ENCODE measurements around the gene GBF1.
A peak's percentile ranks its signal among the peaks of the same experiment; 100 is the strongest.

GBF1 gene

DNA sequence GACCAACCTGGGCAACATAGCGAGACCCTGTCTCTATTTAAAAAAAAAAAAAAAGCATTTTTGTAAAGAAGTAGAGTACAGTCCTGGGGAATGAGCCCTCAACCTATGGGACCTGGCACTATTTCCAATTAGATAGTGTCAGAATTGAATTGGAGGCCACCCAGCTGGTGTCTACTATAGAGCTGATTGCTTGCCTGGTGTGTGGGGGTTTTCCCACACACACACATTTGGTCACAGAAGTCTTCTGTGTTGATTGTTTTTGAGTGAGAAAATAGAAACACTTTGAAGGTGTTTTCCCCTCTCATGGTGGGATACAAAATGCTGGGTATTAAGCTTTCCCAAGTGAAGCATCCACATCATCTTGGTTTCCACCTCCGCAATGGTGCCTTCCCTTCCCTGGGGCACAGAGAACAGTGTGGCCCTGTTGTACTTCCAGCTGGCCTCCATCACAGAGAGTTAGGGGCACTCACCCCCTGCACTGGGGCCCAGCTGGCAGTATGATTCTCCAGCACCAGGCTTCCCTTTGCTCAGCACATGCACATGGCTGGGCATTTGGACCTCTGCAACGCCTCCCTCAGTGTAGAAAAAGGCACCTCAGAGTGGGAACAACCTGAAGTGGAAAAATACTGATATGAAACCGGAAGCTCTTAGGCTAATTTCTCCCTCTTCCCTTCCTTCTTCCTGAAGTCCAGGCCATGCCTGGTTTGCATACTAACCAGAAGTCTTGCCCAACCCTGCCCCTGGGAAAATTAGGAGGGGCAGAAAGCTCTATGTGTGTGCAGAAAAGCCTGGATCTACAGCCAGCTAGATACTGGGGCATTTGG is 139.5 kb downstream of the GBF1 start:
- DNase-seq (ENCODE audit: low read depth, low spot score), result no peak
- no peak overlapping the region for H3K27ac ChIP-seq

DNA sequence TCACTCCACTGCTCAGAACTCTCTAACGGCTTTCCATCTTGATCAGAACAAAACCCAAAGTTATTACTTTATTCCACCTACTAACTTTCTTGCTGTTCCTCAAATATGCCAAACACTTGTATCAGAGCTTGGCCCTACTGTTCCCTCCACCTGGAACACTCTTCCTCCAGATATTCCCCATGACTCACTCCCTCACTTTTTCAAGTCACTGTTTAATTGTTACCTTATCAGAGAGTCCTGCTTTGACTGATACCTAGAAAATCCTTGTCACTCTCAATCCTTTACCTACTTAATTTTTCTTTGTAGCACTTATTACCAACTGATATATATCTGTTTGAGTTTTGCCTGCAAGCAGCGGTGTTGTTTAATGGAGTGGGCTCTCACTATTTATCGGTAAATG is 144.6 kb downstream of the GBF1 start:
- DNase-seq (ENCODE audit: low read depth, low spot score), result no peak
- H3K27ac ChIP-seq, result no peak overlapping the region

DNA sequence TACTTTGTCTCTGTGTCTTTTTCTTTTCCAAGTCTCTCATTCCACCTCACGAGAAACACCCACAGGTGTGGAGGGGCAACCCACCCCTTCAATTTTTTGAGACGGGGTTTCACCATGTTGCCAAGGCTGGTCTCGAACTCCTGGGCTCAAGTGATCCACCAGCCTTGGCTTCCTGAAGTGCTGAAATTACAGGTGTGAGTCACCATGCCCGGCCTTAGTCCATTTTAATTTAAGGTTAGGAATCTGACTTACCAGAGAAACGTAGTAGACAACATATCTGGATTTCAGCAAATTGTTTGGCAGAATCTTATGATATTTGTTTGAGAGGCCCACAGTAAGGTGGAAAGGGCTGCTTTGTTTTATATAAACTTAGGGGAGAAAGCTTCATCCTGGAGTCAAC is 147.0 kb downstream of the GBF1 start:
- H3K27ac ChIP-seq, result no peak overlapping the region
- no peak for DNase-seq (ENCODE audit: low read depth, low spot score)

DNA sequence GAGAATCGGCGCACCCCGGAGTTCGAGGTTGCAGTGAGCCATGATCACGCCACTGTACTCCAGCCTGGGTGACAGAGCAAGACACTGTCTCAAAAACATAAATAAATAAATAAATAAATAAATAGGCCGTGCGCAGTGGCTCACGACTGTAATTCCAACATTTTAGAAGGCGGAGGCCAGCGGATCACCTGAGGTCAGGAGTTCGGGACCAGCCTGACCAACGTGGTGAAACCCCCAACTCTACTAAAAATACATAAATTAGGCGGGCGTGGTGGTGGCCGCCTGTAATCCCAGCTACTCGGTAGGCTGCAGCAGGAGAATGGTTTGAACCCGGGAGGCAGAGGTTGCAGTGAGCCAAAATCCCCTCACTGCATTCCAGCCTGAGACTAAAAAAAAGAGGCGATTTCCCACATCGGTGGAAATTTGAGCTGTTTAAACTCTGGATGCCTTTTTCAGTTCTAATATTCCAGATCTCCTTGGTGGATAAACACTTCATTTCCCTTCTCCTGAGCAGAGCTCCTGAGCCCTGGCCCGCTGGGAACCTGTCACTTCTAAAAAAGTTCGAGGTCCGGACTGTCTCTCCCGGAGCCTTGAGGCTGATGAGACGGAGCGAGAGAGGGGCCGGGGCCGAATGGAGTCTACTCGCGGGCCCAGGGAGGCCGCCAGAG is 148.2 kb downstream of the GBF1 start:
- DNase-seq (ENCODE audit: low read depth, low spot score), result no peak

DNA sequence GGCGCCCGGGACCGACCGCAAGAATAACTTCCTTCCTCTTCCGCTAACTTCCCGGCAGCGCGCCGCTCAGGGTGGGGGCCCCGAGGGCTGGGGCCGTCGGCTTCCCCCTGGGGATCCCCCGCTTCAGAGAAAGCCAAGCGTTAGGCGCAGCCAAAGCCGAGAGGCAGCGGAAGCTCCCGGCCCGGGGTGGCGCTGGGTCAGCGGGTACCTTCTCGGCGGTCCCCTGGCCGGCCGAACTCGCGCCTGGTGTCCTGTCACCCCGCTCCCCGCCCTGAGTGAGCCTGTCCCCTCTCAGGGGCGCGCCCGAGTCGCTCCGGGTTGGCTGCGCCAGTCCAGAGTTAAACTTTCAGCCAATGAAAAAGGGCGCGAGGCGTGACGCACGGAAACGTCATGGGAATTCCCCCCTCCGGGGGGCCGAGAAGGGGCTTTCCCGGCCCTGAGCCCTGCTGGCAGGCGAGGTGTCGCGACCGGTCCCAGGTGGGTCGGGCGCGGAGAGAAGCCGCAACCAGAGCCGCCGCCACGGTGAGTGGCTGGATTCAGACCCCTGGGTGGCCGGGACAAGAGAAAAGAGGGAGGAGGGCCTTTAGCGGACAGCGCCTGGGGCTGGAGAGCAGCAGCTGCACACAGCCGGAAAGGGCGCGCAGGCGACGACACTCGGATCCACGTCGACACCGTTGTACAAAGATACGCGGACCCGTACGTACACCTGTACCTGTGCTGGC is 148.9 kb downstream of the GBF1 start:
- H3K27ac ChIP-seq, result peak overlapping the region; percentile 79
- peak; percentile 69 for DNase-seq (ENCODE audit: low read depth, low spot score)

More for the DNA sequence above, 148.2 kb downstream of the GBF1 start:
- H3K27ac ChIP-seq, result peak overlapping the region; percentile 79

DNA sequence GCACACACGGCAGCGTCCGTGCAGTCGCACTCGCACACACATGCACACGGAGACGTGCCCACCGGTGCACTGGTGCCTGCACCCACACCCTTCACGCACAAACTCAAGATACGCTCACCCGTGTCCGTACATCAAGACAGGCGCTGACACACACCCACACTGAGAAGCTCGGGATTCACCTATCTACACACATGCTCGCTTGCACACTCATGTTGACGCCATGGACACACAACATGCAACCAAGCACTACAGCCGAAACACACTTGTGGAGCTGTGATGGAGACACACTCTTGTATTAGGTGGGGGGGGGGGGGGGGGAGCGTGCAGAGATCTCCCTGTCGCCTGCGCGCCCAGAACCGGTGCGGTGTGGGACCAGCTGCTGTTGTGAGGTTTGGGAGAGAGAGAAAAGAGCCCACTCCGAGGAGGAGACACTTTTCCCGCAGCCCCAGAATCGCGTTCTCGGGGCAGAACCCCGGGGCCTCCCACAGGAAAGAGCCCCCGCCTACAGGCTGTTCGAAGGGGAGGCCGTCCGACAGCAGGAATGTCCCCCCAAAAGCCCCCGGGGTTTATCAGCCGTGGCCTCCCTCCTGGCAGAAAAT is 149.6 kb downstream of the GBF1 start:
- peak overlapping the region; percentile 79 for H3K27ac ChIP-seq
- peak; percentile 16 for DNase-seq (ENCODE audit: low read depth, low spot score)

DNA sequence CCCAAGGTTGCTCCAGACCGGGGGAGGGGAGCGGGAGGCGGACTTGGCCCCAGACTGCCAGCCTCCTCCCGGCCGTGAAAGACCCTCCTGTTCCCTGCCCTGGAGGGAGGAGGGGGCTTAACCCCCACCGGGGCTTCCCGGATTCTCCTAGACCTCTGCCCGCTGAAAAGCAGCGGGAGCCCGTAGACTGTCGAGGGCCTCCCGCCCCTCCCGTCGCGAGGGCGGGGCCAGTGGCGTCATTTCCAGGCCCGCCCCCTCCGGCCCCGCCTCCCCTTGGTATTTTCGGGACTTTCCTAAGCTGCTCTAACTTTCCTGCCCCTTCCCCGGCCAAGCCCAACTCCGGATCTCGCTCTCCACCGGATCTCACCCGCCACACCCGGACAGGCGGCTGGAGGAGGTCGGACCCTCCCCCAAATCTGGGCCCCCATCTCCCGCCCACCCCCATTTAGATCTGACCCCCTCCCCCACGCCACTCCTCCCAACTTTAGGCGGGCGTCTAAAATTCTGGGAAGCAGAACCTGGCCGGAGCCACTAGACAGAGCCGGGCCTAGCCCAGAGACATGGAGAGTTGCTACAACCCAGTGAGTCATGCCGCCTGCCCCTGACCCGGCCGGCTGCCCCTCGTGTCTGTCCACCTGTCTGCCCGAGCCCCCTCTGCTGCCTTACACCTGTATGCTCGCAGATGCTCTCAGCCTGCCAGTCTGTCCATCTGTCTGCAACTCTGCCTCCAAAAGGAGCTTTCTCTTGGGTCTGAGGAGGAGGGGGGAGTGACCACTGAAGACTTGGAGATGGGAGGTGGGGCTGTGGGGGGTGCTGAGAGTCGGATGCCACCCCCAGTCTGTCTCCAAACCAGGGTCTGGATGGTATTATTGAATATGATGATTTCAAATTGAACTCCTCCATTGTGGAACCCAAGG is 150.3 kb downstream of the GBF1 start, which contains the start of gene NFKB2:
NFKB2 (plus strand) TSS at position 306 of the 917 bp plus-strand sequence; CDS start at position 561, 255 bp downstream.
- H3K27ac ChIP-seq, result peak within 1 kb of the TSS; percentile 79
- DNase-seq (ENCODE audit: low read depth, low spot score), result peak; percentile 26

DNA sequence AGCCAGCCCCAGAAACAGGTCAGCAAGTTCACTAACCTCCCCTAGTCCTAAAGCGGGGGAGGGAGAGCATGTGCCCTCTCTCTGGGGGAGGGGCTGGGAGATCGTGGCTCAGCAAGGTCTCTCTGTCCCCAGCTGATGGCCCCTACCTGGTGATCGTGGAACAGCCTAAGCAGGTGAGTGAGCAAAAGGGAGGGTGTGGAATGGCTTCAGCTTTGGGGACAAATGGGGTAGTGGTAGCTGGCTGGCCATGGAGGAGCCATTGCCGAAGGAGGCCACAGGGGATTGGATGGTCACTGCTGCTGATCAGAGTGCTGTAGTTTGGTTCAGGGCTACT is 151.0 kb downstream of the GBF1 start:
- DNase-seq (ENCODE audit: low read depth, low spot score), result no peak
- H3K27ac ChIP-seq, result peak overlapping the region; percentile 79

DNA sequence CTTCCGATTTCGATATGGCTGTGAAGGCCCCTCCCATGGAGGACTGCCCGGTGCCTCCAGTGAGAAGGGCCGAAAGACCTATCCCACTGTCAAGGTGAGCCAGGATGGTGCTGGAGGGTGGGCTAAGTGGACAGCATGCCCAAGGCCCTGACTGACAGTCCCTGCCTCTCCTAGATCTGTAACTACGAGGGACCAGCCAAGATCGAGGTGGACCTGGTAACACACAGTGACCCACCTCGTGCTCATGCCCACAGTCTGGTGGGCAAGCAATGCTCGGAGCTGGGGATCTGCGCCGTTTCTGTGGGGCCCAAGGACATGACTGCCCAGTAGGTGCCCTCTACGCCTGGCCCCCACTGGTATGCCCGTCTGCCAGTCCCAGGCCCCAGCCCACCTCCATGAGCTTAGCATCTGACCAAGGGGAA is 151.4 kb downstream of the GBF1 start:
- H3K27ac ChIP-seq, result no peak overlapping the region
- no peak for DNase-seq (ENCODE audit: low read depth, low spot score)

DNA sequence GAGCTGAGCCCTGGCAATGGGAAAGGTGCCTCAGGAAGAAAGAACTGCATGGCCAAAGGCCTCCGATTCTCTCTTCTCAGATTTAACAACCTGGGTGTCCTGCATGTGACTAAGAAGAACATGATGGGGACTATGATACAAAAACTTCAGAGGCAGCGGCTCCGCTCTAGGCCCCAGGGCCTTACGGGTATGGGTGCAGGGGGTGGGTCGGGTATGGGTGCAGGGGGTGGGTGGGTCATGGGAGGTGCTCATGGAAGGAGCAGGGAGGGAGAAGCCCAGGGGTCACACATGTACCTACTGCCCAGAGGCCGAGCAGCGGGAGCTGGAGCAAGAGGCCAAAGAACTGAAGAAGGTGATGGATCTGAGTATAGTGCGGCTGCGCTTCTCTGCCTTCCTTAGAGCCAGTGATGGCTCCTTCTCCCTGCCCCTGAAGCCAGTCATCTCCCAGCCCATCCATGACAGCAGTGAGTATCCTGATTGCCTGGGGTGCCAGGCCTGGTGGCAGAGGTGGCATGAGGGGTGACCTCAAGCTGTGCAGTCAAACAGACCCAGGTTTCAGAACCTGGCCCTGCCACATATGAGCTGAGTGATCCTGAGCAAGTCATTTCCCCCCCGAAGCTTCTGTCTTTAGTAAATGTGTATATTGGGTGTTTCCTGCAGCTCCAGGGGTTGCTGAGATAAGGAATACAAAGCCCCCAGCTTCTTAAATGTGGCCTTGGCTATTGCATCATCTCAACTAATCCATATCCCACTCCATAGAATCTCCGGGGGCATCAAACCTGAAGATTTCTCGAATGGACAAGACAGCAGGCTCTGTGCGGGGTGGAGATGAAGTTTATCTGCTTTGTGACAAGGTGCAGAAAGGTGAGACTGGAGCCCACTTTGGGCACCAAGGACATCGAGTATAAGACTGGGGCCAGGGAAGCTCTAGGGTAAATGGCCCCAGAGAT is 152.2 kb downstream of the GBF1 start:
- no peak for DNase-seq (ENCODE audit: low read depth, low spot score)
- H3K27ac ChIP-seq, result no peak overlapping the region

DNA sequence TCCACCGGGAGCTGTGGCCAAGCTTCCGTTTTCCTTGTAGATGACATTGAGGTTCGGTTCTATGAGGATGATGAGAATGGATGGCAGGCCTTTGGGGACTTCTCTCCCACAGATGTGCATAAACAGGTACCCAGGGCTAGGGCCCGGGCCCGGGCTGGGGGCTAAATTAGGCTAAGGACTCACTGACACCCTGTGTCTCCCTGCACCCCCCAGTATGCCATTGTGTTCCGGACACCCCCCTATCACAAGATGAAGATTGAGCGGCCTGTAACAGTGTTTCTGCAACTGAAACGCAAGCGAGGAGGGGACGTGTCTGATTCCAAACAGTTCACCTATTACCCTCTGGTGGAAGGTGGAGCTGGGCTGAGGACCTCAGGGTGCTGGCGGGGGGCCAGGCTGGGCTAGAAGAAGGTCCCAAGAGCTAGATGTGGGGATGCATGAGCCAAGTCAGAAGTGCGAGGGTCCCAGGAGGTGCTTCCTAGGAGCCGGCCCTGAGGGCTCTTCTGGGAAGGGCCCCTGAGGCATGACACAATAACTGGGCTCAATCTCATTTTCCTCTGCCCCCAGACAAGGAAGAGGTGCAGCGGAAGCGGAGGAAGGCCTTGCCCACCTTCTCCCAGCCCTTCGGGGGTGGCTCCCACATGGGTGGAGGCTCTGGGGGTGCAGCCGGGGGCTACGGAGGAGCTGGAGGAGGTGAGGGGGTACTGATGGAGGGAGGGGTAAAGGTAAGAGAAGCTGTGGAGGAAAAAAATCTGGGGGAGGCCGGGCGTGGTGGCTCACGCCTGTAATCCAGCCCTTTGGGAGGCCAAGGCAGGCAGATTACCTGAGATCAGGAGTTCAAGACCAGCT is 153.1 kb downstream of the GBF1 start:
- H3K27ac ChIP-seq, result no peak overlapping the region

DNA sequence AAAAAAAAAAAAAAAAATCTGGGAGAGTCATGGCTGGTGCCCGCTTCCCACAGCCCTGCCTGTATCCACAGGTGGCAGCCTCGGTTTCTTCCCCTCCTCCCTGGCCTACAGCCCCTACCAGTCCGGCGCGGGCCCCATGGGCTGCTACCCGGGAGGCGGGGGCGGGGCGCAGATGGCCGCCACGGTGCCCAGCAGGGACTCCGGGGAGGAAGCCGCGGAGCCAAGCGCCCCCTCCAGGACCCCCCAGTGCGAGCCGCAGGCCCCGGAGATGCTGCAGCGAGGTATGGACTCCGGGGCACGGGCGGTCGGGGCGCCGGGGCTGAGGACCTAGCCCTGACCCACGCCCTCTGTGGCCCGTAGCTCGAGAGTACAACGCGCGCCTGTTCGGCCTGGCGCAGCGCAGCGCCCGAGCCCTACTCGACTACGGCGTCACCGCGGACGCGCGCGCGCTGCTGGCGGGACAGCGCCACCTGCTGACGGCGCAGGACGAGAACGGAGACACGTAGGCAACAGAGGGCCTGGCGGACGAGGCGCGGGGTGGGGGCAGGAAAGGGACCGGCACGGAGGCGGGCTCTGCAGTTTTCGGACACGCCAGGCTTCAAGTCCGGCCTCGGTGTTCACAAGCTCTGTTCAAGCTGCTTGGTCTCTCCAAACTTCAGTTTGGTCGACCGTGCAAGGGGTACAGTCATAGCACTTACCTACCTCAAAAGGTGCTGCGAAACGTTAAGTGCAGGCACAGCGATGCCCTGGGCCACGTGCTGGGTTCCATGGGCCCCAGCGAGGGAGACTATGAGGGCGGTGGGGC is 154.1 kb downstream of the GBF1 start:
- H3K27ac ChIP-seq, result peak overlapping the region; percentile 30
- peak; percentile 26 for DNase-seq (ENCODE audit: low read depth, low spot score)

More for the DNA sequence above, 153.1 kb downstream of the GBF1 start:
- DNase-seq (ENCODE audit: low read depth, low spot score), result no peak

DNA sequence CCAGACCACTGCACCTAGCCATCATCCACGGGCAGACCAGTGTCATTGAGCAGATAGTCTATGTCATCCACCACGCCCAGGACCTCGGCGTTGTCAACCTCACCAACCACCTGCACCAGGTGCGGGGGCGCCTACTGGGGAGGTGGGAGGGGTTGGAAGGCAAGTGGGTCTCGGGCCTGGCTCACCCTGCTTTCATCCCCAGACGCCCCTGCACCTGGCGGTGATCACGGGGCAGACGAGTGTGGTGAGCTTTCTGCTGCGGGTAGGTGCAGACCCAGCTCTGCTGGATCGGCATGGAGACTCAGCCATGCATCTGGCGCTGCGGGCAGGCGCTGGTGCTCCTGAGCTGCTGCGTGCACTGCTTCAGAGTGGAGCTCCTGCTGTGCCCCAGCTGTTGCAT is 154.7 kb downstream of the GBF1 start:
- no peak for DNase-seq (ENCODE audit: low read depth, low spot score)
- H3K27ac ChIP-seq, result no peak overlapping the region

DNA sequence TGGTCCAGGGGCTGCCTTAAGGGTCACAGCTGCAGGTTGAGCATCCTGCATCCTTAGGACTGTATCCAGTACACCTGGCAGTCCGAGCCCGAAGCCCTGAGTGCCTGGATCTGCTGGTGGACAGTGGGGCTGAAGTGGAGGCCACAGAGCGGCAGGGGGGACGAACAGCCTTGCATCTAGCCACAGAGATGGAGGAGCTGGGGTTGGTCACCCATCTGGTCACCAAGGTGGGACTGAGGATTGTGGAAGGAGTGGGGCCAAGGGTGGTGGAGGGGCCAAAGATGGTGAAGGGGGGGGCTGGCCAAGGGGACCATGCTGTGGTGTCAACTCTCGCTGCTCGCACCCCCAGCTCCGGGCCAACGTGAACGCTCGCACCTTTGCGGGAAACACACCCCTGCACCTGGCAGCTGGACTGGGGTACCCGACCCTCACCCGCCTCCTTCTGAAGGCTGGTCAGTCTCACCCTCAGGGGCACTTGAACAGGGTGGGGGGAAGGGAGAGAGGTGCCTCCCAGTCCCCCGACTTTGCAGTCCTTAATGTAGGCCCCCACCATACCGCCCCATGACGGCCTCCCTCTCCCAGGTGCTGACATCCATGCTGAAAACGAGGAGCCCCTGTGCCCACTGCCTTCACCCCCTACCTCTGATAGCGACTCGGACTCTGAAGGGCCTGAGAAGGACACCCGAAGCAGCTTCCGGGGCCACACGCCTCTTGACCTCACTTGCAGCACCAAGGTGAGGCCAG is 155.4 kb downstream of the GBF1 start:
- no peak overlapping the region for H3K27ac ChIP-seq
- no peak for DNase-seq (ENCODE audit: low read depth, low spot score)

DNA sequence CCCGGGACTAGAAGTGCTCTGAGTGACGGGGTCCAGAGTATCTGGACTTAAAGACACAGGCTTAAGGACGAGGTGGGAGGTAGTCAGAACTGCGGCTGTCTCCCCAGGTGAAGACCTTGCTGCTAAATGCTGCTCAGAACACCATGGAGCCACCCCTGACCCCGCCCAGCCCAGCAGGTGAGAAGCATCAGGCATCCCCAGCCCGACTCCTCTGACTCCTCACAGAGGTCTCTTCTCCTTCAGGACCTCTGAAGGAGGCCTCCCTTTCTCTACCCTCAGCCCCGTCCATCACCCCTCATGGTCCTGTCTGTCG is 156.0 kb downstream of the GBF1 start:
- no peak for DNase-seq (ENCODE audit: low read depth, low spot score)
- H3K27ac ChIP-seq, result no peak overlapping the region

DNA sequence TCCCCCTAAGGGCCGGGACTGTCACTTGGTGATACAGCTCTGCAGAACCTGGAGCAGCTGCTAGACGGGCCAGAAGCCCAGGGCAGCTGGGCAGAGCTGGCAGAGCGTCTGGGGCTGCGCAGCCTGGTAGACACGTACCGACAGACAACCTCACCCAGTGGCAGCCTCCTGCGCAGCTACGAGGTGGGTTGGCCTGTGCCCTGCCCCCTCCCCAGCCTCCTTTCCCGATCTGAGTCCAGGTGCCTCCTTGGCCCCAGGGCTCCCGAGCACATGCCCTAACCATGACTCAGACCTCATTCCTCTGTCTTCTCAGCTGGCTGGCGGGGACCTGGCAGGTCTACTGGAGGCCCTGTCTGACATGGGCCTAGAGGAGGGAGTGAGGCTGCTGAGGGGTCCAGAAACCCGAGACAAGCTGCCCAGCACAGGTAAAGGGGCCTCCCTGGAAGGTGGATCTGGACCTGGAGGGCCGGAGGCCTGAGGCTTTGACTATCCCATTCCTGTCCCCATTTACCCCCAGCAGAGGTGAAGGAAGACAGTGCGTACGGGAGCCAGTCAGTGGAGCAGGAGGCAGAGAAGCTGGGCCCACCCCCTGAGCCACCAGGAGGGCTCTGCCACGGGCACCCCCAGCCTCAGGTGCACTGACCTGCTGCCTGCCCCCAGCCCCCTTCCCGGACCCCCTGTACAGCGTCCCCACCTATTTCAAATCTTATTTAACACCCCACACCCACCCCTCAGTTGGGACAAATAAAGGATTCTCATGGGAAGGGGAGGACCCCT is 156.6 kb downstream of the GBF1 start:
- no peak overlapping the region for H3K27ac ChIP-seq
- peak; percentile 22 for DNase-seq (ENCODE audit: low read depth, low spot score)
